HUES6 (cell line): Measurements from ENCODE around the gene MYO1D.

Source experiments
- H3K27ac ChIP-seq: 2 replicates; pipeline ENCODE4 v1.7.0; 2013; ENCODE audit warnings: low read depth, mild to moderate bottlenecking, low read length, inconsistent platforms
- H3K27me3 ChIP-seq: 2 replicates; pipeline ENCODE4 v1.6.1; 2013; ENCODE audit warnings: low read length; ENCODE audit not compliant: control insufficient read depth, insufficient read depth
- H3K36me3 ChIP-seq: 2 replicates; pipeline ENCODE4 v1.6.1; 2013; ENCODE audit warnings: low read length; ENCODE audit not compliant: control insufficient read depth, insufficient read depth
- H3K4me1 ChIP-seq: 2 replicates; pipeline ENCODE4 v1.6.1; 2013; ENCODE audit warnings: low read length; ENCODE audit not compliant: control insufficient read depth, insufficient read depth
- H3K4me3 ChIP-seq: 2 replicates; pipeline ENCODE4 v1.5.1; 2013; ENCODE audit warnings: low read depth, low read length
- H3K9ac ChIP-seq: one replicate; pipeline ENCODE4 v1.6.1; 2013; ENCODE audit warnings: mild to moderate bottlenecking, low read length
- H3K9me3 ChIP-seq: 2 replicates; pipeline ENCODE4 v1.6.1; 2013; ENCODE audit warnings: low read depth, low read length; ENCODE audit not compliant: control insufficient read depth, insufficient read depth

Gene MYO1D

DNA sequence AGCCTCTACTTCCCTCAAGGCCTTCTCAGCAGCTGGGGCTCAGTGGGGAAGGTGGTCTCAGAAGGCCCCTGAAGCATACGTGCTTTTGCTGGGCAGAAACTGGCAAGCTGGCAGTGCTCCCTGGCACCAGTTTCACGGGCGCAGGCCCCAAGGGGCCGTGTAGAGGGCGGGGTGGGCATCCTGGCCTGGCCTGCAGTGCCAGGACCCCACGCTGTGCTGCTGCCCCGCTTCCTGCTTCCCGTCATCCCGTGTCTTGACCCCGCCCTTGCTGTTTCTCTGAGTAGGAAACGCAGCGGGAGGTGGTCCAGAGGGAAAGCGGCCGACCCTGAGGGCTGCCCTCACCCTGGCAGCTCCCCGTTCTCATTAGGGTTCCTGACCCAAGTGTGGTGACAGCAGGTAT lies 383.4 kb downstream of the MYO1D start:
- Histone ChIP-seq H3K9me3 (no peaks in the 10 kb centered on the region), H3K4me3 (no peak overlapping the region), H3K9ac (no peak overlapping the region), H3K4me1 (peaks cover 39% of the 10 kb centered on the region), H3K36me3 (peaks cover 22% of the 10 kb centered on the region), H3K27ac (no peak overlapping the region), H3K27me3 (no peaks in the 10 kb centered on the region)

DNA sequence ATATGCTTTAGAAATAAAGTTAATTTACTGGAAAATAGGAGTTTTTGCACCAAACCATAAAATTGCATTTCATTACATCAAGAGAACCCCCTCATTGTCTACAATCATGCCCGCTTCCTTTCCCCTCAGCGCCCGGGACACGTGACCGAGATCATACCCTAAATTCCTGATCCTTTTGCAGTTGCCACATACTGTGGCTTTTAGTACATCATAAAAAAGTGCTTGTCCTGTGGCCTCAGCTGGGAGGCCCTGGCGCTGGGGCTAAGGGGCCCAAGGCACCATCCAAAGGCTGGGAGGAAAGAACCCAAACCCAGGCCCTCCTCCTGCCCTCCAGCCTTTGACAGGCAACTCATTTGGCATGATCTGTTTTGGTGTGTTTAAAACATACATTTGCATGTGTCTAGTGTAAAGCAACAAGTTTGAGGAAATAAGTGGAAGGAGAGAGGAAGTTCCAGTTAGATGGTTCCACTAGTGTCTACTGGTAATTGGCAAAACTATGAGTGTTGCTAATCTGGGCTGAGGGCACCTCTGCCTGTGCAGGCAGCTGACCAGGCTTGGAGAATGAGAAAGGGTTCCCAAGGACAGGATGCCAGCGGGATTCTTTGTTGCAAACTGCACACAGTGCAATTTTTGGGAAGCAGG lies 384.2 kb downstream of the MYO1D start:
- H3K4me3 ChIP-seq = no peak overlapping the region
- H3K4me1 ChIP-seq = peaks cover 39% of the 10 kb centered on the region
- no peak overlapping the region for H3K27ac ChIP-seq
- no peak overlapping the region for H3K9ac ChIP-seq
- no peaks in the 10 kb centered on the region for H3K27me3 ChIP-seq
- H3K9me3 ChIP-seq = no peaks in the 10 kb centered on the region
- H3K36me3 ChIP-seq = peaks cover 22% of the 10 kb centered on the region

DNA sequence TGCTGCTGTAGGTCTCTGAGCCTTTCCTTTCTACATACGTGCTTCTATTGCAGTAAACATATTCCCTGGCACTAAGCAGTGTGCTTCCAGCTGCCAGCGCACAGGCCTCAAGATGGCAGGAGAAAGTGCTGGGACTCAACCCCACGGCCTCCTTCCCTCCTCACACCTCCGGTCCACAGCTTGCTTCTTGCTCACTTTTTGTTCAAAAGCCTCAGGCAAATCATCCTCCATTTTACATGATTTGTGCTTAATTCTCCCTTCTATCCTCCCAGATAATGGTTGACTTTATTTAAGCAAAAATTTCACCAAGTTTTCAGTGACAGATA lies 384.7 kb downstream of the MYO1D start:
- Histone ChIP-seq H3K27ac (no peak overlapping the region), H3K9ac (no peak overlapping the region)

DNA sequence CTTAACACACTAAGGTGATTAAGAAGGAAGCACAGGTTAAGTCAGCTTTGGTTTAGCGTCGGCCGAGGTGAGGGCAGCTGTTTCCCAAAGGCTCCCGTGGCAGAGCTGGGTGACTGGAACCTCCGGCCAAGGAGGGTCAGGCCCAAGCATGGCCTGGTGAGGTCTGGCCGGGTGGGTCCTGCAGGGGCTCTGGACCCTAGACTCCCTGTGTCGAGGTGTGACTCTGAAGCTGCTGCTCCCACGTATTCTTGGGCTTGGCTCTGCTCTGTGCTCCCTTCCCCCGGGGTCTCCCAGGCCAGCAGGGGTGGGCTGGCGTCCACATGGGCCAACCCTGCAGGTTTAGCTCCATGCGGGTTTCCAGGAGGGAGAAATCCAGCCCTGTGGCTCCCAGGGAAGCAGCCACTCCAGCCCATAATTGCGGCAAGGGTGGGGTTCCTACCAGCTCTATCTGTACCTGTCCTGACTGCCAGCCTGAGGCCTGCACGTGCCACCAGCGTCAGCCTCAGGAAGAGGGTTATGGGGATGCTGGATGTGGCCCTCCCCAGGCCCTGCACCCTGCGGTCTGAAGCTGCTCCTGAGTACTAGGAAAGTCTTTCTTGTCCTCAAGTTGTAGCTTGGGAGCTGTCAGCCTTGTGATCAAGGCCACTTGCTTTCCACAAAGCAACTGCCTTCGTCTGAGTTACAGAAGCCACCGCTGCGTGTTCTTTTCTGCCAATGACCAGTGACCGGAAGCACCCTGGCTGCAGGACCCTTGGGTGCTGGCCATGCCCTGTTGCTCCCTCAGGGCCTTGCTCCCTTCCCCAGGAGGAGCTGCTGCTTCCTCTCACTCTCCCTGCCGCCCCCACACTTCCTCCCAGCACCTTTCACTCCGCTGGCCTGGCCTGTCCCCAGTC lies 385.3 kb downstream of the MYO1D start:
- peaks cover 22% of the 10 kb centered on the region for H3K36me3 ChIP-seq
- H3K27me3 ChIP-seq = no peaks in the 10 kb centered on the region
- H3K4me3 ChIP-seq = no peak overlapping the region
- no peak overlapping the region for H3K27ac ChIP-seq
- no peak overlapping the region for H3K9ac ChIP-seq
- H3K4me1 ChIP-seq = peaks cover 38% of the 10 kb centered on the region
- no peaks in the 10 kb centered on the region for H3K9me3 ChIP-seq

More for the DNA sequence above, 384.7 kb downstream of the MYO1D start:
- Histone ChIP-seq H3K4me1 (peaks cover 38% of the 10 kb centered on the region), H3K36me3 (peaks cover 22% of the 10 kb centered on the region), H3K9me3 (no peaks in the 10 kb centered on the region), H3K4me3 (no peak overlapping the region), H3K27me3 (no peaks in the 10 kb centered on the region)

DNA sequence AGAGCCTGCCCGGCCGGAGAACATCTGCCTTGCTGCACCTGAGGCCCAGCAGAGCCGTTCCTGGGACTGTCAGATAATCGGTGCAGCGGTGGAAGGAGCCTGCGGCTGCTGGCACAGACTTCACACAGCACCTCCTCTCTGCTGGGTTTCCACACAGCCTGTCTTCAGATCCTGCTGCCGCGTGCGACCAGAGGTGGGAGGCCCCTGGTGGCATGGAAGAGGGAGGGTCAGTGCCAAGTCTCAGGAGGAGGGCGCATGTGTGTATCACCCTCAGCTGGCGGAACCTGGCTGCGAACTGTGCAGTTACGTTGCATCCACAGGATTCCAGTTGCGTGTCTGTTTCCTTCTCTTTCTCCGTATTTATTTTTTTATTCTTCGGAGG lies 386.8 kb downstream of the MYO1D start:
- Histone ChIP-seq H3K9ac (no peak overlapping the region), H3K4me1 (peaks cover 46% of the 10 kb centered on the region), H3K9me3 (no peaks in the 10 kb centered on the region), H3K4me3 (no peak overlapping the region), H3K27ac (no peak overlapping the region), H3K36me3 (peaks cover 22% of the 10 kb centered on the region), H3K27me3 (no peaks in the 10 kb centered on the region)

DNA sequence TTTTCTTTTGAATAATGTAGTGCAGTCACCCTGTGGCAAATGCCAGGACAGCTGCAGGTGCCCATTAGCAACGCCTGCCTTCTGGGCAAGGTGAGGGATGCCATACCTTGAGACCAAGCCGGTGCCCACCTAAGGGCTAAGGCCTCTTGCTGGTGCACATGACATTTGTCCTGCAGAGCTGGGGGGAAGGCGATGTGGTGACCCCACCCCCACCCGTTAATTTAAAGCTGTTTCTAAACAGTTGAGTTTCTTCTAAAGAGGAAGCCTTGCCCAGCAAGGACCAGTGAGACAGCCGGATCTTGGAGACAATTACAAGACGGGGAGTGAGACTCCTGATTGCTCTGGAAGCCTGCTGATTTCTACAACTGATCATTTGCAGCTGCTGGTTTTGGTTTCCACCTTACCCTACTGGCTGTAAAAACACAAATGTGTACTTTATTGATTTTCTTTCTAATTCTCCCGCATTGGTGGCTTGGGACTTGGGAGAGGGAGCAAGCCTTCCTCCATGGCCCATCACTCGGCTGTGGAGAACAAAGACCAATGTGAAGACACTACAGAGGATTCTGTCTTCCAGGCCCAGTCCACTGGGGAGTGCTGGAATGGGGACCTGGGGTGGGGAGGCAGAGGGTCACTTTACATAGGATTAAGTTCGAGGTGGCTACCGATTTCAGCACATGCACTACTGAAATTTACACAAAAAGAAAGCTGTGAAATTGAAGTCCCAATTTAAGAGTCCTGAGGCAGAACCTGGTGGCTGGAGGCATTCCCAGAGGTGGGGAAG lies 387.4 kb downstream of the MYO1D start:
- H3K4me3 ChIP-seq = no peak overlapping the region
- H3K27ac ChIP-seq = no peak overlapping the region
- peaks cover 46% of the 10 kb centered on the region for H3K4me1 ChIP-seq
- H3K27me3 ChIP-seq = no peaks in the 10 kb centered on the region
- no peaks in the 10 kb centered on the region for H3K9me3 ChIP-seq
- no peak overlapping the region for H3K9ac ChIP-seq
- H3K36me3 ChIP-seq = peaks cover 22% of the 10 kb centered on the region

DNA sequence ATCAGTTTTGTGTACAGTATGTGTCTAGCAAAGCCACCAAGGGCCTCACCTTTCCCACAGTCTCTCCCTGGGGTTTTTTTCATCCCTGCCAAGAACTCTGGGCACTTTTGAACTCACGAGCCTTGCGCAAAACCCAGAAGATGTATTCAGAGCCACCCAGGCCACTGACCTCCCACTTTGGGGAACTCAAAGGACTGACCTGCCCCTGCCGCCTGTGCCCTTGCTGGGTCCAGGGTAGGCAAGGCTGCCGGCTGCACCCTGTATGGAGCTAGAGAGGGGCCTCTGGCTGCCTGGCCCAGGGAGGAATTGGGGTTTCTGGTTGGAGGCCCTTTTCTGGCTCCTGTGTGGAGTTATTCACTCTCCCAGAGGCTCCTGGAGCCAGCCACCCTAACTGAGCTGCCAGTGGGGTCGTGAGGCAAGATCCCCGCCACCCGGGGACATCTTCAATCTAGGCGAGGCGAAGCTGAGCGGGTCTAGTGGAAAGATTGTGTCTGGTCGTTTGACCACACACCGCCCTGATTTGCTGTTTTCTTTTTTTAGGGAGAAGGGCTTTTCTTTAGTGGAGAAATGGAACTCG lies 388.2 kb downstream of the MYO1D start:
- Histone ChIP-seq H3K9ac (no peak overlapping the region), H3K36me3 (peaks cover 22% of the 10 kb centered on the region), H3K27ac (no peak overlapping the region), H3K9me3 (no peaks in the 10 kb centered on the region), H3K27me3 (no peaks in the 10 kb centered on the region), H3K4me1 (peaks cover 53% of the 10 kb centered on the region), H3K4me3 (no peak overlapping the region; the same call in 1 of the 2 replicates)

DNA sequence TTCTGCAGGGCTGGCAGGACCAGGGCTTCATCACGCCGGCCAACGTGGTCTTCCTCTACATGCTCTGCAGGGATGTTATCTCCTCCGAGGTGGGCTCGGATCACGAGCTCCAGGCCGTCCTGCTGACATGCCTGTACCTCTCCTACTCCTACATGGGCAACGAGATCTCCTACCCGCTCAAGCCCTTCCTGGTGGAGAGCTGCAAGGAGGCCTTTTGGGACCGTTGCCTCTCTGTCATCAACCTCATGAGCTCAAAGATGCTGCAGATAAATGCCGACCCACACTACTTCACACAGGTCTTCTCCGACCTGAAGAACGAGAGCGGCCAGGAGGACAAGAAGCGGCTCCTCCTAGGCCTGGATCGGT lies 388.8 kb downstream of the MYO1D start:
- Histone ChIP-seq H3K27ac (no peak overlapping the region), H3K9ac (no peak overlapping the region), H3K9me3 (no peaks in the 10 kb centered on the region), H3K4me3 (peak overlapping the region; percentile 82), H3K4me1 (peaks cover 58% of the 10 kb centered on the region), H3K36me3 (peaks cover 22% of the 10 kb centered on the region), H3K27me3 (no peaks in the 10 kb centered on the region)

DNA sequence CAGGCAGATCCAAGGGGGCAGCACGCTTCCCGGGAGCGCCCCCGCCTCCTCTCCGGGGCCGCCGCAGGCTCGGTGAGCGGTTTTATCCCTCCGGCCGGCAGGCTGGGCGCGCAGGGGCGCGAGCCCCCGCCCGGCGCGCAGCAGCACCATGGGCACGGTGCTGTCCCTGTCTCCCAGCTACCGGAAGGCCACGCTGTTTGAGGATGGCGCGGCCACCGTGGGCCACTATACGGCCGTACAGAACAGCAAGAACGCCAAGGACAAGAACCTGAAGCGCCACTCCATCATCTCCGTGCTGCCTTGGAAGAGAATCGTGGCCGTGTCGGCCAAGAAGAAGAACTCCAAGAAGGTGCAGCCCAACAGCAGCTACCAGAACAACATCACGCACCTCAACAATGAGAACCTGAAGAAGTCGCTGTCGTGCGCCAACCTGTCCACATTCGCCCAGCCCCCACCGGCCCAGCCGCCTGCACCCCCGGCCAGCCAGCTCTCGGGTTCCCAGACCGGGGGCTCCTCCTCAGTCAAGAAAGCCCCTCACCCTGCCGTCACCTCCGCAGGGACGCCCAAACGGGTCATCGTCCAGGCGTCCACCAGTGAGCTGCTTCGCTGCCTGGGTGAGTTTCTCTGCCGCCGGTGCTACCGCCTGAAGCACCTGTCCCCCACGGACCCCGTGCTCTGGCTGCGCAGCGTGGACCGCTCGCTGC lies 389.3 kb downstream of the MYO1D start:
- Histone ChIP-seq H3K4me1 (peaks cover 63% of the 10 kb centered on the region), H3K27ac (no peak overlapping the region)

DNA sequence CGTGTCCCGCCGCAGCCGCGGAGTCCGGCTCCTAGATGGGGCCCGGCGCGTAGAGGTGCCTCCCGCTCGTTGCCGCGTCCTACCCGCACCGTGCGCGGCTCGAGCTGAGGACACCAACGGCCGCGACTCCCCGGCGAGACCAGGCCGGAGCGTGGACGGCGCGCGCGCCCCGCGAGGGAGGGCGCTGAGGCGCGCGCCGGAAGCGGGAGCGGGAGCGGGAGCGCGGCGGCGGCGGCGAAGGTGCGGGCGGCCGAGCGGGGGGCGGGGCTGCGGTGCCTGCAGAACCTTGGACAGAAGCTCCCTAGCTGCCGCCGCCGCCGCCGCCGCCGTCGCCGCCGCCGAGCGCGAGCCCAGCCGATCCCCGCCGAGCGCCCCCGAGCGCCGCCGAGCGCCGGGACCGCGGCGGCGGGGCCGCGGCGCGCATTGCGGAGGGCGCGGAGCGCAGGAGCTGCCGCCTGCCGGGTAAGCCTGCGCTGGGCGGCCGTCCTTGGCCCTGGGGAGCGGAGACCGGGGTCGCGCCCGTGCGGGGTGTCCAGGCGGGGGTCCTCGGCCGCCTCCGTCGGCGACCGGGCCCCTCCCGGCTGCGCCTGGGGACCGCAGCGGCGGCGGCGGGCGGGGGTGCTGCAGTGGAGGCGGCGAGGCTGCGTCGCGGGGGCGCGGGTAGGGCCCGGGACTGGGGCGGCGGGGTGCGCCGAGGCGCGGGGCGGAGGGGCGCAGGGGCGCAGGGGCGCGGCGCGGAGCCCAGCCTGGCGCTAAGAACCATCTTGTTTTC lies 390.0 kb downstream of the MYO1D start, which contains the start of gene CDK5R1:
TSS of gene CDK5R1 (plus strand) at position 293 of the 772 bp plus-strand sequence. CDS start 628 bp downstream, outside the sequence.
- H3K4me3 ChIP-seq = peak within 1 kb of the TSS; percentile 82
- 0 out of 2 replicates have a peak within 1 kb of the TSS, but pooled peaks have one; percentile 55 for H3K27ac ChIP-seq
- no peaks in the 10 kb centered on the region for H3K9me3 ChIP-seq
- no peaks in the 10 kb centered on the region for H3K27me3 ChIP-seq
- peaks cover 62% of the 10 kb centered on the region for H3K4me1 ChIP-seq
- H3K36me3 ChIP-seq = peaks cover 33% of the 10 kb centered on the region
- H3K9ac ChIP-seq = peak within 1 kb of the TSS; percentile 81

More for the DNA sequence above, 389.3 kb downstream of the MYO1D start:
- Histone ChIP-seq H3K36me3 (peaks cover 26% of the 10 kb centered on the region), H3K9ac (peak overlapping the region; percentile 63), H3K27me3 (no peaks in the 10 kb centered on the region), H3K4me3 (peak overlapping the region; percentile 82), H3K9me3 (no peaks in the 10 kb centered on the region)
